NT2/D1 (cell line): ENCODE measurements around the gene NFIX.

Experiments
- SUZ12 ChIP-seq: IDR thresholded peaks from 2 replicates; pipeline ENCODE4 v1.6.1; 2011; ENCODE audit not compliant: insufficient read length, insufficient read depth; ENCODE audit errors: extremely low read depth
- YY1 ChIP-seq: IDR thresholded peaks from 2 replicates; pipeline ENCODE4 v1.6.1; 2011; ENCODE audit not compliant: insufficient read length, insufficient read depth
- ZNF274 ChIP-seq: IDR thresholded peaks from 2 replicates; pipeline ENCODE4 v1.6.1; 2011; ENCODE audit warnings: mild to moderate bottlenecking, low read depth, low read length

DNA sequence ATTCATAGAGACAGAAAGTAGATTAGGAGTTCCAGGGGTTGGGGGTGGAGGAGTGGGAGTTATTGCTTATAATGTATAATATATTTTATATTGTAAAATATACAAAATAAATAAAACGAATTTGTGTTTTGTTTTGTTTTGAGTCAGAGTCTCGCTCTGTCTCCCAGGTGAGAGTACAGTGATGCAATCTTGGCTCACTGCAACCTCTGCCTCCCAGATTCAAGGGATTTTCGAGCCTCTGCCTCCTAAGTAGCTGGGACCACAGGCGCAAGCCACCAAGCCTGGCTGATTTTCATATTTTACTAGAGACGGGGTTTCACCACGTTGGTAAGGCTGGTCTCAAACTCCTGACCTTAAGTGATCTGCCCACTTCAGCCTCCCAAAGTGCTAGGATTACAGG, 35.8 kb upstream of the NFIX start:
- TF ChIP-seq YY1: no peak
- TF ChIP-seq ZNF274: no peak
- no peak for TF ChIP-seq SUZ12
